Anterior cingulate cortex (tissue), 58 donors: Measurements from ENCODE around the gene HOXB2.

ENCODE experiments used
- DNase-seq, 58 donors: peaks; one replicate each; lab custom pipeline; 2025; lab: John Stamatoyannopoulos, UW

HOXB2 gene

GRCh38 chr17:48500435-48501426 lies 44.2 kb downstream of the HOXB2 start:
- no peak for DNase-seq

DNA sequence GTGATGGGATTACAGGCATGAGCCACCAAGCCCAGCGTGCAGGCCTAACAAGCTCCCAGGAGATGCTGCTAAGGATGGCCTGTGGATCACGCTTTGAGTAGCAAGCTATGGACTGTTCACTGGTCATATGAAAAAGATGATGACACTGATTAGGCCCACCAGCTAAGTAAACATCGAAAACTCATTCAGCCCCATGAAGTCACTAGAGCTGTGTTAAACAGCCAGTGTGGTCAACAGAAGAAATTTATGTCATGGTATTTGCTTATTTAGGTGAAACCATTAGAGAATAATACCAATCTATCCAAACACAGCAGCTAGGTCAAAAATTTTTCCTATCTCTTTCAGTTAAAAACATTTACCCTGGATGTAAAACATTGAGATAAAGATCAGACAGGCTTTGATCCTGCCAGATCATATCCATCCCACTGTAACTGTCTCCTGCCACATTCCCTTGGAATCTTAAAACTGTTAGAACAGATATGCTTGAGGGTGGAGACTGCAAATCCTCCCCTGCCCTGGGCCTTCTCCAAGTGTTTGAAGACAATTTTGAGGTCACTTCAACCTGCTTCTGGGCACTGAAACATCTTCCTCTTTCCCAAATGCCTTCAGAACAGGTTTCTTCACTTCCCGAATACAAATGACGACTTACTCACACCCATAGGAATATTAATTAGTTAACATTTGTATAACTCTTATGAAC lies 45.0 kb downstream of the HOXB2 start:
- no peak for DNase-seq

GRCh38 chr17:48499248-48499647 lies 45.7 kb downstream of the HOXB2 start:
- no peak for DNase-seq

DNA sequence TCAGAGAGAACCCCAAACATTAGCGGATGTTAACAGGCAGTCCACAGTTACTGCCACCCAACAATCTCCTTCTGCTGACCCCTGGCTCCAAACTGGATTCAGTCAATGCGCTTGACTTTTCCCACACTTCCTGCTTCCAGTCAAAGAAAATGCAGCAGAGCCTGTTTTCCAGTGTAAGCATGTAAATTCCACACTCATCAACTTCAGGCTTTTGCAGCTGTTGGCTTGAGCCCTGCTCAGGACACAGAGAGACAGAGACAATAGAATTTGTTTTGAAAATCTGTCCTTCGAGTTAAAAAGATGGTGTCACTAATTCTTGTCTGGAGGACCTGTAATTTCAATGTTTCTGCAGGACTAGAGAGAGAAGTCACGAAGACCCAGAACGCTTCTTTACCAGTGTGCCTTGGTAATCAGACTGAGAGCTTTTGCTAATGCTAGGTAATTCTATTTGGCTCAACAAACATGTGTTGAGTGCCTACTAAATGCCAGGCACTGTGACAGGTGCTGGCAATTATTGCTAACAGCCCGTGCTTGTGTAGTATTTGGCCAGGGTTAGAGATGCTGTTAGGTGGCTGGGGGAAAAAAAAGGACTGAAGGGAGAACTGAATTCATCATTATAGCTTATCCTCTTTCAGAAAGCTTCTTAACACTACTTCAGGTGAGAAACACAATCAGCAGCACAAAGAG lies 46.6 kb downstream of the HOXB2 start:
- no peak for DNase-seq

GRCh38 chr17:48497103-48497502 lies 47.8 kb downstream of the HOXB2 start:
- no peak for DNase-seq

DNA sequence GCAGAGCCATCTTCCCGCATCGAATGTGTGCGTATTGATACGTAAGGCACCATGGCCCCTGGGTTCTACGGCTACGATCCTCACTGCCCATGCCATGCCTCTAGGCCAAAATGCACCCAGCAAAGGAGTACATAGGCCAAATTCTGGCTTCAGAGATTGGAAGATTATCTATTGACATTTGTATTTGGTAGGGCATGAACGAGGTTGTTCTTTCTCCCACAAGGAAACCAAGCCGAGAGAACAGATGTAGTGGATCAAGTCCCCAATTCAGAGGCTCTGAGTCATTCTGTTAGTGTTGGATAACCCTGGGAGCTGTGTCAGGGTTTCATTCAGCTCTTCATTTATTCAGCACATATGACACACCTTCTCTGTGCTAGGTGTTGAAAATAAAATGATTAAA lies 50.6 kb downstream of the HOXB2 start:
- no peak for DNase-seq
